Measurements from ENCODE around the gene ATXN7L2. TPM values are rescaled to one million over a fixed set of nuclear protein-coding genes. Genes with fewer than 3 reads are reported as not detected.

The ATXN7L2 gene
- total RNA-seq, 1 experiment from 2014 or later, result 17.3 TPM

DNA sequence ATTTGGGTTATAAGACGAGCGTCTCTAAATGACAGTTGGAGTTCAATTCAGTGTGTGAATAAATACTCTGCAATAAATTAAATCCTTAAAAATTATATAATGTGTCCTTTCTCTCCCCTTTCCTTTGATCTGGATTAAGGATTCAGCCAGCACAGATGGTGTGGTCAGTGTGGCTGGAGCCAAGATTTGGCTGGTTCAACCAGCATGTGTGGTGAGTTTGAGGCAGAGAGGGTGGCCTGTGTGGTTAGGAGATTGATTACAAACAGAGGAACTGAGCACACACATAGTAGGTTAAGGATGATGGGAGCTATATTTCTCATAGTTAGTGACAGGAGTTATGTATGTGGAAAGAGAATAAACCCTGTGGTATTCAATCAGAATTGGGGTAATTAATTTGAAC is 40.0 kb downstream of the ATXN7L2 start:
- WGBS (ENCODE audit: extremely low coverage, insufficient read length, low lambda C conversion rate), result no CpG with 5 or more reads among the region's 2 CpGs
- no peak overlapping the region for H2BK5ac ChIP-seq (ENCODE audit: insufficient read length, low read length)
- H3K9me3 ChIP-seq (ENCODE audit: control insufficient read depth, low read depth, low read length), result no peaks in the 10 kb centered on the region
- no peaks in the 10 kb centered on the region for H3K79me2 ChIP-seq (ENCODE audit: insufficient read depth, low read length)
- peaks cover 35% of the 10 kb centered on the region for H3K27me3 Mint-ChIP-seq (ENCODE audit: low read depth)
- no peak overlapping the region for H2BK15ac ChIP-seq (ENCODE audit: low read depth, low read length)
- no peak overlapping the region for H3K56ac ChIP-seq (ENCODE audit: insufficient read length, low read depth, low read length)
- no peaks in the 10 kb centered on the region for H3K23me2 ChIP-seq (ENCODE audit: insufficient read length, low read depth, low read length, poor library complexity, severe bottlenecking)
- H2BK12ac ChIP-seq (ENCODE audit: insufficient read length, low read depth, low read length), result no peak overlapping the region
- no peak overlapping the region for H3K18ac ChIP-seq (ENCODE audit: insufficient read length, low read depth, low read length)
- H2BK20ac ChIP-seq (ENCODE audit: low read depth, low read length, poor library complexity, severe bottlenecking), result no peak overlapping the region
- H3K23ac ChIP-seq (ENCODE audit: insufficient read length, low read depth, low read length), result no peak overlapping the region
- H3K4me2 ChIP-seq (ENCODE audit: insufficient read depth, insufficient read length, low read length), result no peak overlapping the region
- TF ChIP-seq, protein P1, sequence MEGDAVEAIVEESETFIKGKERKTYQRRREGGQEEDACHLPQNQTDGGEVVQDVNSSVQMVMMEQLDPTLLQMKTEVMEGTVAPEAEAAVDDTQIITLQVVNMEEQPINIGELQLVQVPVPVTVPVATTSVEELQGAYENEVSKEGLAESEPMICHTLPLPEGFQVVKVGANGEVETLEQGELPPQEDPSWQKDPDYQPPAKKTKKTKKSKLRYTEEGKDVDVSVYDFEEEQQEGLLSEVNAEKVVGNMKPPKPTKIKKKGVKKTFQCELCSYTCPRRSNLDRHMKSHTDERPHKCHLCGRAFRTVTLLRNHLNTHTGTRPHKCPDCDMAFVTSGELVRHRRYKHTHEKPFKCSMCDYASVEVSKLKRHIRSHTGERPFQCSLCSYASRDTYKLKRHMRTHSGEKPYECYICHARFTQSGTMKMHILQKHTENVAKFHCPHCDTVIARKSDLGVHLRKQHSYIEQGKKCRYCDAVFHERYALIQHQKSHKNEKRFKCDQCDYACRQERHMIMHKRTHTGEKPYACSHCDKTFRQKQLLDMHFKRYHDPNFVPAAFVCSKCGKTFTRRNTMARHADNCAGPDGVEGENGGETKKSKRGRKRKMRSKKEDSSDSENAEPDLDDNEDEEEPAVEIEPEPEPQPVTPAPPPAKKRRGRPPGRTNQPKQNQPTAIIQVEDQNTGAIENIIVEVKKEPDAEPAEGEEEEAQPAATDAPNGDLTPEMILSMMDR (conservative IDR thresholded peaks at IDR 0.05), result no peak
- H3K27me3 ChIP-seq (ENCODE audit: insufficient read depth, low read length), result no peaks in the 10 kb centered on the region
- no peak overlapping the region for H3K4ac ChIP-seq (ENCODE audit: low read depth, low read length)
- H4K5ac ChIP-seq (ENCODE audit: insufficient read length, low read depth, low read length), result no peak overlapping the region
- H3K79me1 ChIP-seq (ENCODE audit: insufficient read depth, low read depth, low read length, poor library complexity, severe bottlenecking), result no peaks in the 10 kb centered on the region
- no peak overlapping the region for H2AFZ ChIP-seq (ENCODE audit: low read length)
- H3K36me3 Mint-ChIP-seq (ENCODE audit: insufficient read depth in 1 of 3, low read depth in 3 of 3), result no peaks in the 10 kb centered on the region
- H3K14ac ChIP-seq (ENCODE audit: insufficient read depth, low read length), result no peak overlapping the region
- H3K27ac Mint-ChIP-seq, result no peak overlapping the region
- H2BK120ac ChIP-seq (ENCODE audit: low read depth, low read length, poor library complexity, severe bottlenecking), result no peak overlapping the region
- no peak for DNase-seq
- no peaks in the 10 kb centered on the region; a peak in 1 of 5 replicates for H3K9me3 Mint-ChIP-seq
- H3K27ac ChIP-seq (ENCODE audit: insufficient read length, low read depth, low read length), result no peak overlapping the region
- no peak overlapping the region for H2AK5ac ChIP-seq (ENCODE audit: insufficient read length, low read length)
- no peaks in the 10 kb centered on the region for H4K20me1 ChIP-seq (ENCODE audit: control insufficient read depth, insufficient read depth, insufficient read length)
- no peak overlapping the region for H3K4me3 Mint-ChIP-seq
- H3K4me1 ChIP-seq (ENCODE audit: insufficient read depth, low read length), result no peaks in the 10 kb centered on the region
- no peak overlapping the region for H4K91ac ChIP-seq (ENCODE audit: insufficient read length, low read depth, low read length)
- H3K4me1 Mint-ChIP-seq, result peaks cover 0 to 3% of the 10 kb centered on the region in 2 experiments; a peak in 1 of 4 replicates
- H4K8ac ChIP-seq (replicated peaks; ENCODE audit: insufficient read length, low read depth, low read length), result no peak overlapping the region
- H3K9ac ChIP-seq (ENCODE audit: extremely low read depth, insufficient read length, low read length), result no peak overlapping the region
- no peak overlapping the region for H3T11ph ChIP-seq (ENCODE audit: low read length)

Measured in H9 (cell line).